AG20443 (cell line): ENCODE results near the gene SLC12A7.
A peak's percentile ranks its signal among the peaks of the same experiment; 100 is the strongest.
"Not testable (repeated sequence)": the region's sequence is repeated elsewhere in the genome, so short reads cannot be mapped to it uniquely, and the experiment has no call there.

ENCODE experiments used
- DNase-seq: peaks from one replicate; pipeline ENCODE4 v3.0.0; 2012; ENCODE audit warnings: low spot score, mixed read lengths

The SLC12A7 gene

GRCh38 chr5:1062761-1063568, 48.9 kb downstream of the SLC12A7 start:
- DNase-seq = no peak

GRCh38 chr5:1061916-1062315, 49.9 kb downstream of the SLC12A7 start:
- no peak for DNase-seq

GRCh38 chr5:1061292-1061691, 50.6 kb downstream of the SLC12A7 start:
- not testable (repeated sequence) for DNase-seq

- no peak for DNase-seq
These were observed 51.3 kb downstream of the SLC12A7 start for GRCh38 chr5:1060535-1060981.

GRCh38 chr5:1059884-1060263, 52.0 kb downstream of the SLC12A7 start:
- DNase-seq = no peak

- DNase-seq = no peak
These were observed 52.6 kb downstream of the SLC12A7 start for GRCh38 chr5:1058988-1059883.

GRCh38 chr5:1058083-1058945, 53.5 kb downstream of the SLC12A7 start:
- no peak for DNase-seq

GRCh38 chr5:1057485-1058082, 54.3 kb downstream of the SLC12A7 start:
- no peak for DNase-seq

- no peak for DNase-seq
These were observed 55.0 kb downstream of the SLC12A7 start for GRCh38 chr5:1056611-1057484.

GRCh38 chr5:1055896-1056610, 55.8 kb downstream of the SLC12A7 start:
- DNase-seq = no peak

- DNase-seq = no peak
These were observed 56.8 kb downstream of the SLC12A7 start for GRCh38 chr5:1054799-1055775.

GRCh38 chr5:1054018-1054798, 57.7 kb downstream of the SLC12A7 start:
- no peak for DNase-seq

GRCh38 chr5:1053391-1054017, 58.4 kb downstream of the SLC12A7 start:
- DNase-seq = peak; percentile 71

GRCh38 chr5:1052641-1053390, 59.0 kb downstream of the SLC12A7 start:
- DNase-seq = no peak

GRCh38 chr5:1052076-1052475, 59.8 kb downstream of the SLC12A7 start:
- DNase-seq = no peak

- DNase-seq = no peak
These were observed 60.5 kb downstream of the SLC12A7 start for GRCh38 chr5:1051366-1051720.
